Gastrocnemius medialis (tissue), 4 donors: ENCODE results near the gene POLR2I. TPM values are rescaled to one million over a fixed set of nuclear protein-coding genes. Genes with fewer than 3 reads are reported as not detected.
A peak's percentile ranks its signal among the peaks of the same experiment; 100 is the strongest.

Experiments used
- ATAC-seq, 2 donors: fragments of 150-250 bp; one replicate each; pipeline ENCODE4 v1.9.1; 2016
- DNase-seq, 2 donors: peaks; one replicate each; pipeline ENCODE4 v3.0.0-alpha.2; 2019
- H3K27ac ChIP-seq, 4 donors: fragments of 200-600 bp; sonication (generic); 1 replicate in 1 of 4; 2 replicates in 3 of 4; pipeline ENCODE4 v1.5.1; 2016 to 2018; ENCODE audit warnings: mild to moderate bottlenecking in 2 of 4, moderate library complexity in 1 of 4
- H3K27me3 ChIP-seq, 3 donors: fragments of 200-600 bp; sonication (generic) in 2 of 3; 1 replicate in 1 of 3; 2 replicates in 2 of 3; pipeline versions ENCODE4 v1.5.1 to v1.6.0; 2016 to 2019; ENCODE audit warnings: mild to moderate bottlenecking in 1 of 3, moderate library complexity in 1 of 3
- H3K36me3 ChIP-seq, 2 donors: fragments of 200-600 bp; sonication (generic) in 1 of 2; one replicate each; pipeline ENCODE4 v1.5.1; 2017 to 2018
- H3K4me1 ChIP-seq, 2 donors: fragments of 200-600 bp; sonication (generic) in 1 of 2; one replicate each; pipeline ENCODE4 v1.5.1; 2016 to 2017; ENCODE audit warnings: mild to moderate bottlenecking in 2 of 2
- H3K4me3 ChIP-seq, 4 donors: fragments of 200-600 bp; sonication (generic) in 3 of 4; 1 replicate in 1 of 4; 2 replicates in 3 of 4; pipeline ENCODE4 v1.5.1; 2016 to 2019; ENCODE audit warnings: mild to moderate bottlenecking in 2 of 4
- H3K9me3 ChIP-seq, 3 donors: fragments of 200-600 bp; sonication (generic) in 2 of 3; 1 replicate in 1 of 3; 2 replicates in 2 of 3; pipeline ENCODE4 v1.5.1; 2016 to 2019
- POLR2A ChIP-seq, 2 donors: fragments of 450-650 bp; IDR thresholded peaks; one replicate each; pipeline ENCODE4 v1.6.1; 2017; ENCODE audit warnings: antibody characterized with exemption in 2 of 2, mild to moderate bottlenecking in 2 of 2, moderate library complexity in 2 of 2
- in situ Hi-C, 4 donors: fragments of 200-750 bp; cut with MboI; loops; one replicate each; pipeline versions ENCODE4 v1.15.0 to v1.8.0; 2017; ENCODE audit warnings: low sequenced_read_pairs in 4 of 4
- intact Hi-C: fragments of 100-400 bp; cut with DNase I; formaldehyde crosslinking; loops from one replicate; pipeline ENCODE4 v1.15.1; 2023; ENCODE audit warnings: low total_unique reads
- total RNA-seq, 4 donors: library from RNA; depleted of rRNA; stranded (reverse); fragments of >200 nt; gene quantifications; one replicate each; pipeline versions ENCODE4 v1.1.0 to v1.2.3, GENCODE V29; 2016
- TF ChIP-seq, protein P1 (sequence below), 5 experiments: fragments of 450-650 bp in 3 of 5; fragments of 200-600 bp in 2 of 5; sonication (generic) in 2 of 5; IDR thresholded peaks in 4 of 5; conservative IDR thresholded peaks in 1 of 5; 1 replicate in 4 of 5; 2 replicates in 1 of 5; pipeline ENCODE4 v1.5.1; 2016 to 2019; ENCODE audit warnings: antibody characterized with exemption in 5 of 5, mild to moderate bottlenecking in 3 of 5, moderate library complexity in 3 of 5

The POLR2I gene
- 10 to 100 TPM; 61.0 to 88.7 (median 79.4) TPM for total RNA-seq

DNA sequence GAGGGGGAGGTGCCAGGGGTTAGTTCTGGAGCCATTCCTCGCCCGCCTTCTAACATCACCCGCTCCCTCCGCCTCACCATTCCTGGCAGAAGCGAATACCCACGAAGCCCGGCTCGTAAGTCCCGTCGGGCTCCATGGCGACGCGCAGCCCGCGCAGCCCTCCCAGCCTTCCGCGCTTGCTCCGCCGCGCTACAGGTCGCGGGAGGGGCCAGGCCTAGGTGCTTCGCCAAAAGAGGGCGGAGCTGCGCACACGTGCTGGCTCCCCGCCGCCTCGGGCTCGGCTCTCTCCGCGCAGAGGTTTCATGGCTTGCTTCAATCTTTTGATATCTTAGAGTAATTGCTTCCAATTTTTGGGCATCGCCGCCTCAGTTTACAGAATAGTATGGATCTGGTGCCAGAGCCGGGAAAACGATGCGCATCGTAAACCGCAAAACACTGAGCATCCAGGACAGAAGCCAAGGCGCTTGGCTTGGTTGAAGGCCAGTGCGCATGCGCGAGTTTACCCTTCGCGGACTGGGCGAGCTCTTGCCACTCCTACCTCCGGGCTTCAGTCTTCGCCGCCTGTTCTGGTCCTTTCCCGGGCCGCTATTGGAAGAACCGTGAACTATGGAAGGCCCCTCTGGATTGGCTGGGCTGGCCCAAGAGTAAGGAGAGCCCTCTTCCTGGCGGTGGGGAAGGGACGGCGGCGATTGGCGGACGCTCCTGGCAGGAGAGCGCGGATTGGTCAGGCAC, at the start of gene POLR2I:
Gene POLR2I, minus strand, starts transcription at position 155 of the 732 bp plus-strand sequence. Its CDS starts 19 bp downstream, at position 136.
- ATAC-seq (peak; percentile 98), DNase-seq (peak; percentile 100)
- H3K4me1 ChIP-seq = peaks cover 17 to 18% of the 10 kb centered on the region in 2 donors
- H3K27me3 ChIP-seq = no peaks in the 10 kb centered on the region
- TF ChIP-seq, protein P1, sequence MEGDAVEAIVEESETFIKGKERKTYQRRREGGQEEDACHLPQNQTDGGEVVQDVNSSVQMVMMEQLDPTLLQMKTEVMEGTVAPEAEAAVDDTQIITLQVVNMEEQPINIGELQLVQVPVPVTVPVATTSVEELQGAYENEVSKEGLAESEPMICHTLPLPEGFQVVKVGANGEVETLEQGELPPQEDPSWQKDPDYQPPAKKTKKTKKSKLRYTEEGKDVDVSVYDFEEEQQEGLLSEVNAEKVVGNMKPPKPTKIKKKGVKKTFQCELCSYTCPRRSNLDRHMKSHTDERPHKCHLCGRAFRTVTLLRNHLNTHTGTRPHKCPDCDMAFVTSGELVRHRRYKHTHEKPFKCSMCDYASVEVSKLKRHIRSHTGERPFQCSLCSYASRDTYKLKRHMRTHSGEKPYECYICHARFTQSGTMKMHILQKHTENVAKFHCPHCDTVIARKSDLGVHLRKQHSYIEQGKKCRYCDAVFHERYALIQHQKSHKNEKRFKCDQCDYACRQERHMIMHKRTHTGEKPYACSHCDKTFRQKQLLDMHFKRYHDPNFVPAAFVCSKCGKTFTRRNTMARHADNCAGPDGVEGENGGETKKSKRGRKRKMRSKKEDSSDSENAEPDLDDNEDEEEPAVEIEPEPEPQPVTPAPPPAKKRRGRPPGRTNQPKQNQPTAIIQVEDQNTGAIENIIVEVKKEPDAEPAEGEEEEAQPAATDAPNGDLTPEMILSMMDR (IDR thresholded peaks at IDR 0.05 in 4 of 5, conservative IDR thresholded peaks at IDR 0.05 in 1 of 5) = no peak
- peak; percentile 61 to 77 for TF ChIP-seq POLR2A (IDR thresholded peaks at IDR 0.05)
- H3K36me3 ChIP-seq = peaks cover 0 to 58% of the 10 kb centered on the region in 2 donors
- in situ Hi-C loops (no loop called here), intact Hi-C loops (loop anchor here (1.0 to 10.0 kb wide), 7 partner anchors 12 to 370 kb away; partner anchors contain the start of genes ALKBH6, CAPNS1, COX7A1 and IGFLR1)
- H3K27ac ChIP-seq = peak within 1 kb of the TSS; percentile 86 to 95 (median 92)
- H3K4me3 ChIP-seq = peak within 1 kb of the TSS; percentile 69 to 94 (median 82)
- H3K9me3 ChIP-seq = no peaks in the 10 kb centered on the region

DNA sequence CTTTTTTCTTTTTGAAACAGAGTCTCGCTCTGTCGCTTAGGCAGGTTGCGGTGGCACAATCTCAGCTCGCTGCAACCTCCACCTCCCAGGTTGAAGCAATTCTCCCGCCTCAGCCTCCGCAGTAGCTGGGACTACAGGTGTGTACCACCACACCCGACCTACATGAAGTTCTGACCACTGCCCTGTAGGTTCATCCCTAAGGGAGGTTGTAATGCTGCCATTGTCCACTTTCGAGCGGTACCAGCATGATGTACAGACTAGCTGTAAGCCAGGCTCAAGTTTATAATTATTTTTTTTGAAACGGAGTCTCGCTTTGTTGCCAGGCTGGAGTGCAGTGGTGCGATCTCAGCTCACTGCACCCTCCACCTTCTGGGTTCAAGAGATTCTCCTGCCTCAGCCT, 49.1 kb upstream of the POLR2I start:
- no peaks in the 10 kb centered on the region for H3K36me3 ChIP-seq
- no peak for ATAC-seq

DNA sequence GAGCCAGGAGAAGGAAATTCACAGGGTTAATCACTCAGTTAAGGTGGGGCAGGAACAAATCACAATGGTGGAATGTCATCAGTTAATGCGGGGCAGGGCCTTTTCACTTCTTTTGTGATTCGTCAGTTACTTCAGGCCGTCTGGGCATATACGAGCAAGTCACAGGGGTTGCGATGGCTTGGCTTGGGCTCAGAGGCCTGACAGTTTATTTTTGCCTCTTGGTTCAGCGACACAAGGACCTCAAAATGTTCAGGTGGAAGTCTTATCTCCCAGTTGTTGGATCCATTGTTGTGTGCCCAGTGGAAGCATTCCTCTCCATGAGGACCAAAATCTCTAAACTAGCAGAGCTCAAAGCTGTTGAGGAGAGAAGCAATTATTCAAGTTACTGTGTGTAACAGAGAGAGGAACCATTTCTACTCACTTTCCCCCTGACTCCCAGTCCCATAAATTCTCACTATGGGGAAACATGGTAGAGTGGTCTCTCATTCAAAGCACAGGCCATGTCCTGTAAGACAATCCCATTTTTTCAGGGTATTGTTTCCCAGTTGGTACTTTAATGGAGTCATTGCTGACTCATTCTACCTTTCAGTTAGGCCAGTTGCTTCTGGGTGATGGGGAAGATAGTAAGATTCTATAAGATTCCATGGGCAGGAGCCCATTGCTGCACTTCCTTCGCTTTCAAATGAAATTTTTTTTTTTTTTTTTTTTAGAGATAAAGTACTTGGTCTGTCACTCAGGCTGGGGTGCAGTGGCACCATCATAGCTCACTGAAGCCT, 46.3 kb upstream of the POLR2I start:
- TF ChIP-seq POLR2A (IDR thresholded peaks at IDR 0.05) = no peak
- TF ChIP-seq, protein P1 (IDR thresholded peaks at IDR 0.05 in 4 of 5, conservative IDR thresholded peaks at IDR 0.05 in 1 of 5) = no peak
- H3K36me3 ChIP-seq = no peaks in the 10 kb centered on the region
- no peak overlapping the region for H3K27ac ChIP-seq
- H3K4me1 ChIP-seq = no peaks in the 10 kb centered on the region
- in situ Hi-C loops = no loop called here
- ATAC-seq = no peak
- H3K9me3 ChIP-seq = no peaks in the 10 kb centered on the region
- H3K4me3 ChIP-seq = no peak overlapping the region
- DNase-seq = no peak
- intact Hi-C loops = no loop called here
- H3K27me3 ChIP-seq = no peaks in the 10 kb centered on the region

More for the DNA sequence above, 49.1 kb upstream of the POLR2I start:
- Histone ChIP-seq H3K4me3 (no peak overlapping the region), H3K27me3 (no peaks in the 10 kb centered on the region), H3K9me3 (no peaks in the 10 kb centered on the region), H3K27ac (no peak overlapping the region), H3K4me1 (no peaks in the 10 kb centered on the region)
- in situ Hi-C loops = no loop called here
- intact Hi-C loops = no loop called here
- TF ChIP-seq, protein P1 (IDR thresholded peaks at IDR 0.05 in 4 of 5, conservative IDR thresholded peaks at IDR 0.05 in 1 of 5) = no peak
- TF ChIP-seq POLR2A (IDR thresholded peaks at IDR 0.05) = no peak
- no peak for DNase-seq

DNA sequence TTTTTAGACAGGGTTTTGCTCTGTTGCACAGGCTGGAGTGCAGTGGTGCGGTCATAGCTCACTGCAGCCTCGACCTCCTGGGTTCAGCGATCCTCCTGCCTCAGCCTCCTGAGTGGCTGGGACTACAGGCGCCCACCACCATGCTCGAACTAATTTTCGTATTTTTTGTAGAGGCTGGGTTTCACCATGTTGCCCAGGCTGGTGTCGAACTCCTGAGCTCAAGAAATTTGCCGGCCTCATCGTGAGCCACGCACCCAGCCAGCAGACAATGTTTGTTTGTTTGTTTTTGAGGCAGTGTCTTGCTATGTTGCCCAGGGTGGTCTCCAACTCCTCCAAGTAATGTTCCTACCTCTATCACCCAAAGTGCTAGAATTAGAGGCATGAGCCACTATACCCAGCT, 38.5 kb upstream of the POLR2I start:
- TF ChIP-seq, protein P1 (IDR thresholded peaks at IDR 0.05 in 4 of 5, conservative IDR thresholded peaks at IDR 0.05 in 1 of 5) = no peak
- no peak for TF ChIP-seq POLR2A (IDR thresholded peaks at IDR 0.05)
- peak overlapping the region; percentile 80 to 90 (median 90) for H3K4me3 ChIP-seq
- ATAC-seq (no peak), DNase-seq (no peak)
- peaks cover 24 to 29% of the 10 kb centered on the region in 2 donors for H3K4me1 ChIP-seq
- peak overlapping the region; percentile 97 to 100 (median 100) for H3K27ac ChIP-seq
- no peaks in the 10 kb centered on the region for H3K27me3 ChIP-seq
- intact Hi-C loops (loop anchor here (5.0 to 10.0 kb wide), 3 partner anchors 36 to 396 kb away; partner anchors contain the start of genes HSPB6, PROSER3, TBCB and ZNF146), in situ Hi-C loops (no loop called here)
- no peaks in the 10 kb centered on the region for H3K9me3 ChIP-seq
- H3K36me3 ChIP-seq = peaks cover 0 to 24% of the 10 kb centered on the region in 2 donors
